Measurements from ENCODE around the gene MED13L.

Gene MED13L

GRCh38 chr12:116266168-116266601 is 11.3 kb downstream of the MED13L start:
- ChIA-PET POLR2A (interaction anchor here (1.0 kb wide), 2 partner anchors 10 to 32 kb away, joined by 3 read pairs; no protein-coding TSS in a partner anchor), CTCF (interaction anchor here (1.3 kb wide), 1 partner anchor 8 kb away, joined by 4 read pairs; no protein-coding TSS in a partner anchor)
- peak; percentile 36 for DNase-seq (ENCODE audit: extremely low spot score)
- TF ChIP-seq NFRKB (IDR thresholded peaks at IDR 0.05) (no peak), ELF4 (IDR thresholded peaks at IDR 0.05) (no peak), FOXA1 (IDR thresholded peaks at IDR 0.05) (no peak), TARDBP (IDR thresholded peaks at IDR 0.05) (no peak), LEF1 (IDR thresholded peaks at IDR 0.05; ENCODE audit: borderline replicate concordance) (no peak), FOXK2 (IDR thresholded peaks at IDR 0.05) (no peak), CTBP1 (IDR thresholded peaks at IDR 0.05; ENCODE audit: borderline replicate concordance) (no peak), BHLHE40 (IDR thresholded peaks at IDR 0.05; ENCODE audit: borderline replicate concordance) (no peak), SP1 (IDR thresholded peaks at IDR 0.05) (no peak)

- CTCF ChIA-PET = no interaction called here
- no peak for DNase-seq (ENCODE audit: extremely low spot score)
- TF ChIP-seq PKNOX1 (IDR thresholded peaks at IDR 0.05) (no peak), ZNF384 (IDR thresholded peaks at IDR 0.05) (no peak), SP1 (IDR thresholded peaks at IDR 0.05) (no peak), L3MBTL2 (conservative IDR thresholded peaks at IDR 0.05) (no peak), FOXM1 (IDR thresholded peaks at IDR 0.05; ENCODE audit: borderline replicate concordance) (no peak), FOXK2 (IDR thresholded peaks at IDR 0.05) (no peak), LEF1 (IDR thresholded peaks at IDR 0.05; ENCODE audit: borderline replicate concordance) (no peak), TARDBP (IDR thresholded peaks at IDR 0.05) (no peak), CTBP1 (IDR thresholded peaks at IDR 0.05; ENCODE audit: borderline replicate concordance) (no peak), BHLHE40 (IDR thresholded peaks at IDR 0.05; ENCODE audit: borderline replicate concordance) (no peak), ARNT (IDR thresholded peaks at IDR 0.05) (no peak), HDGF (IDR thresholded peaks at IDR 0.05; ENCODE audit: borderline replicate concordance) (no peak), NFRKB (IDR thresholded peaks at IDR 0.05) (no peak), ELF4 (IDR thresholded peaks at IDR 0.05) (no peak), FOXA1 (IDR thresholded peaks at IDR 0.05) (no peak), SUZ12 (IDR thresholded peaks at IDR 0.05) (no peak)
- POLR2A ChIA-PET = interaction anchor here (0.8 to 1.0 kb wide), 3 partner anchors 10 to 31 kb away, joined by 3 read pairs; partner anchors contain the start of gene MED13L
These were observed 11.9 kb downstream of the MED13L start for GRCh38 chr12:116265351-116266147.

- no peak for DNase-seq (ENCODE audit: extremely low spot score)
- CTCF ChIA-PET = interaction anchor here (1.1 kb wide), 1 partner anchor 41 kb away, joined by 3 read pairs; no protein-coding TSS in a partner anchor
- POLR2A ChIA-PET = no interaction called here
- TF ChIP-seq FOXM1 (IDR thresholded peaks at IDR 0.05; ENCODE audit: borderline replicate concordance) (no peak), NFRKB (IDR thresholded peaks at IDR 0.05) (no peak), HDGF (IDR thresholded peaks at IDR 0.05; ENCODE audit: borderline replicate concordance) (no peak), PKNOX1 (IDR thresholded peaks at IDR 0.05) (no peak), LEF1 (IDR thresholded peaks at IDR 0.05; ENCODE audit: borderline replicate concordance) (no peak), ELF4 (IDR thresholded peaks at IDR 0.05) (no peak), SUZ12 (IDR thresholded peaks at IDR 0.05) (no peak), BHLHE40 (IDR thresholded peaks at IDR 0.05; ENCODE audit: borderline replicate concordance) (no peak), FOXK2 (IDR thresholded peaks at IDR 0.05) (no peak), TARDBP (IDR thresholded peaks at IDR 0.05) (no peak), ARNT (IDR thresholded peaks at IDR 0.05) (no peak), SP1 (IDR thresholded peaks at IDR 0.05) (no peak), ZNF384 (IDR thresholded peaks at IDR 0.05) (no peak), CTBP1 (IDR thresholded peaks at IDR 0.05; ENCODE audit: borderline replicate concordance) (no peak)
These were observed 12.9 kb downstream of the MED13L start for GRCh38 chr12:116264525-116265070.

GRCh38 chr12:116263844-116264243 is 13.6 kb downstream of the MED13L start:
- CTCF ChIA-PET = interaction anchor here (1.1 kb wide), 1 partner anchor 41 kb away, joined by 3 read pairs; no protein-coding TSS in a partner anchor
- no peak for DNase-seq (ENCODE audit: extremely low spot score)
- POLR2A ChIA-PET = no interaction called here

GRCh38 chr12:116263431-116263830 is 14.1 kb downstream of the MED13L start:
- POLR2A ChIA-PET = no interaction called here
- no peak for DNase-seq (ENCODE audit: extremely low spot score)
- CTCF ChIA-PET = interaction anchor here (0.7 kb wide), 1 partner anchor 12 kb away, joined by 4 read pairs; no protein-coding TSS in a partner anchor
- no peak for TF ChIP-seq LEF1 (IDR thresholded peaks at IDR 0.05; ENCODE audit: borderline replicate concordance)
- TF ChIP-seq FOXM1 (IDR thresholded peaks at IDR 0.05; ENCODE audit: borderline replicate concordance) = no peak
- TF ChIP-seq SUZ12 (IDR thresholded peaks at IDR 0.05) = no peak
- no peak for TF ChIP-seq BHLHE40 (IDR thresholded peaks at IDR 0.05; ENCODE audit: borderline replicate concordance)

More at GRCh38 chr12:116263844-116264243, 13.6 kb downstream of the MED13L start:
- TF ChIP-seq HDGF (IDR thresholded peaks at IDR 0.05; ENCODE audit: borderline replicate concordance) (no peak), ARNT (IDR thresholded peaks at IDR 0.05) (no peak), SUZ12 (IDR thresholded peaks at IDR 0.05) (no peak), CTBP1 (IDR thresholded peaks at IDR 0.05; ENCODE audit: borderline replicate concordance) (no peak), L3MBTL2 (conservative IDR thresholded peaks at IDR 0.05) (no peak), BHLHE40 (IDR thresholded peaks at IDR 0.05; ENCODE audit: borderline replicate concordance) (no peak), FOXM1 (IDR thresholded peaks at IDR 0.05; ENCODE audit: borderline replicate concordance) (no peak), ELF4 (IDR thresholded peaks at IDR 0.05) (no peak), PKNOX1 (IDR thresholded peaks at IDR 0.05) (no peak)

All from HEK293T (cell line).